ENCODE measurements around the gene MAGI3.
A peak's percentile ranks its signal among the peaks of the same experiment; 100 is the strongest.
"Not testable (repeated sequence)": the region's sequence is repeated elsewhere in the genome, so short reads cannot be mapped to it uniquely, and the experiment has no call there.

MAGI3 gene

DNA sequence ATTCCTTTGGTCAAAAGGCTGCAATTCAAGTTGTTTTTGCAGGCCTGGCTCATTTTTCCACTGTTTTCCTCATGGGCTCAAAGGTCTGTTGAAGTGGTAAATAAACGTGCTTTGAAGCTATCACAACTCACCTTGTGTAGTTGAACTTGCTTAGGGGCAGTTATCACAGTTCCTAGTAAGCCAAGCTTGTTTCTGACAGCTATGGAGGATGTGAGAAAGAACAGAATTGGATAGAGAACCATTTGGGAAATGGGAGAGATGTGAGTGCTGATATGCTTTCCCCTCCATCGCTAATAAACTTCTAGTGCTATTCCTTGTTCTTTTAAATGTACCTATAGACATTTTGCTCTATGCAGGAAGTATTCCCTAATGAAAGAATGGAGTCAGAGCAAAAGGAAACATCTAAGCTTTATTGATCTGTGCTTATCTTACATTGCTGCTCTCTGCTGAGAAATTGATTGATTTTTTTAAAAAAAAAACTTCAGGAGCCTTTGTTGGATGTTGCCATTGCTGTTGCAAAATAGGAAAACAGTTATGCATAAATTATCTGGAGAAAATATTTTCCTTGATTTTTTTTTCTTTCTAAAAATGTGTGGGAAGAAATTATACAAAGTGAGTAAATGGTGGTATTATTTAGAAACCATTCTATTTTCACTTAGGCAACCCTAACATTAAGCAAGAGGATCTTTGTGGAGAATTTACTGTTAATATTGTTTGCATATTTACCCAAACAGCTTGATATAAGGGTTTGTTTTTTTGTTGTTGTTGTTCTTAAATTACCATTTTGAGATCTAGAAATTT lies 118.2 kb downstream of the MAGI3 start:
- Histone ChIP-seq H3K36me3 (ENCODE audit: low read depth) (no peaks in the 10 kb centered on the region), H3K9me3 (ENCODE audit: severe bottlenecking) (peaks cover 2% of the 10 kb centered on the region), H3K27ac (ENCODE audit: poor library complexity, severe bottlenecking) (no peak overlapping the region), H3K27me3 (ENCODE audit: insufficient read depth, poor library complexity, severe bottlenecking) (no peaks in the 10 kb centered on the region), H3K4me3 (ENCODE audit: severe bottlenecking) (no peak overlapping the region), H3K4me1 (ENCODE audit: insufficient read depth, poor library complexity, severe bottlenecking) (no peaks in the 10 kb centered on the region)
- no peak for ATAC-seq (ENCODE audit: low read depth)
- no peak for DNase-seq (ENCODE audit: low spot score)
- no peak for TF ChIP-seq CTCF (IDR thresholded peaks at IDR 0.05; ENCODE audit: poor library complexity, severe bottlenecking)

DNA sequence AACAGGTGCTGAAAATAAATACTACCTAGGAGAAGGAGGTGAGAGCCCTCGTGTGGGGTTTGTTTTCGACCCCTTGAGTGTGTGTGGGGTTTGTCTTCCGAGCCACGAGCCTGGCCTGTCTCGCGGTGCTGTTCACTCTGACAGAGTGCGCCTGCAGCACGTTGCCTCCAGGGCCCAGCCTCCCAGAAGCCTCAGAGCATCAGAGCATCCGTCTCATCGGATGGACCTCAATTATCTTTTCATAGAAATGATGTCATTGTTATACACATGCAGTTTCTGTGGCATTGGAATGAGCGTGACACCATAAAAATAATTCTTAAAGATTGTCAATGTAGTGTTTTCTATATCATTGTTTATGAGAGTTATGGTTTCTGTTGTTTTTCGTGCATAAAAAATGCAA lies 119.5 kb downstream of the MAGI3 start:
- H3K4me1 ChIP-seq (ENCODE audit: insufficient read depth, poor library complexity, severe bottlenecking); H3K36me3 ChIP-seq (ENCODE audit: low read depth); H3K27me3 ChIP-seq (ENCODE audit: insufficient read depth, poor library complexity, severe bottlenecking); DNase-seq (ENCODE audit: low spot score); H3K4me3 ChIP-seq (ENCODE audit: severe bottlenecking); H3K27ac ChIP-seq (ENCODE audit: poor library complexity, severe bottlenecking); H3K9me3 ChIP-seq (ENCODE audit: severe bottlenecking): not testable (repeated sequence)
- ATAC-seq (ENCODE audit: low read depth), result peak; percentile 83

DNA sequence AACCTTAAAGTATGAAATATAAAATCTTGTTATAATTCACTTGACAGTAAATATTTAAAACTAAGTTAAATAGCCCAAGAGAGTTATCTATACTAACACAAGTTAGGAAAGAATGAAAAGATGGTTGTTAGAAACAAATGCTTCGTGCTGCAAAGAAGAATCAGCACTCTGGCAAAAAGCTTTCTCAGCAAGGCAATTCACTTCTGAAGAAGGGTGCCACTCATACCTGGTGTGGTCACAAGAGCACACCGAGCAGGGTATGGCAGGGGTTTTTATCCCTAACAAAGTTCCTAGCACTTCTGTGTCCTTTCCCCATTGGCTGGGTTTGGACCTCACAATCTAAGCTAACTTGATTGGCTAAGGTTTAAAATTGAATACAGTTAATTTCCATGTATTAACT lies 121.0 kb downstream of the MAGI3 start:
- TF ChIP-seq CTCF (IDR thresholded peaks at IDR 0.05; ENCODE audit: poor library complexity, severe bottlenecking), result no peak
- H3K27ac ChIP-seq (ENCODE audit: poor library complexity, severe bottlenecking), result no peak overlapping the region
- H3K27me3 ChIP-seq (ENCODE audit: insufficient read depth, poor library complexity, severe bottlenecking), result no peaks in the 10 kb centered on the region
- H3K36me3 ChIP-seq (ENCODE audit: low read depth), result no peaks in the 10 kb centered on the region
- peaks cover 2% of the 10 kb centered on the region for H3K9me3 ChIP-seq (ENCODE audit: severe bottlenecking)
- H3K4me3 ChIP-seq (ENCODE audit: severe bottlenecking), result no peak overlapping the region
- no peak for DNase-seq (ENCODE audit: low spot score)
- H3K4me1 ChIP-seq (ENCODE audit: insufficient read depth, poor library complexity, severe bottlenecking), result peaks cover 6% of the 10 kb centered on the region
- no peak for ATAC-seq (ENCODE audit: low read depth)

DNA sequence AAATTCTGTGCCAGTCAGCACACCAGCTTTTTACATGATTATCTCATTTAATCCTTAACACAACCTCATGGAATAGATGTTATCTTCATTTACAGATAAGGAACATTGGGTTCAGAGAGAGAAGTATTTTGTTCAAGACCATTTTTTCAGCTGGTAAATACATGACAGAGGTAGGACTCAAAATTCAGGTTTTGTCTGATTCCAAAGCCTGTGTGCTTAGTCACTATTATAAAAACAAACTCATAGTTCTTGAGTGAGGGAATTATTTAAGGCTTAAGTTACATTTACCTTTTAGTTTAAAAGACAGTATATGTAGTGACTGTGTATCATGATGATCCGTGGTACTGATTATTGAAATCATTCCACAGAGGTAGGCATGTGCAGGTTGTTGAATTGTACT lies 125.2 kb downstream of the MAGI3 start:
- H3K4me3 ChIP-seq (ENCODE audit: severe bottlenecking), result no peak overlapping the region
- TF ChIP-seq CTCF (IDR thresholded peaks at IDR 0.05; ENCODE audit: poor library complexity, severe bottlenecking), result no peak
- peaks cover 6% of the 10 kb centered on the region for H3K4me1 ChIP-seq (ENCODE audit: insufficient read depth, poor library complexity, severe bottlenecking)
- peaks cover 2% of the 10 kb centered on the region for H3K9me3 ChIP-seq (ENCODE audit: severe bottlenecking)
- ATAC-seq (ENCODE audit: low read depth), result peak; percentile 38
- H3K36me3 ChIP-seq (ENCODE audit: low read depth), result no peaks in the 10 kb centered on the region
- peak overlapping the region; percentile 3 for H3K27ac ChIP-seq (ENCODE audit: poor library complexity, severe bottlenecking)
- DNase-seq (ENCODE audit: low spot score), result no peak
- H3K27me3 ChIP-seq (ENCODE audit: insufficient read depth, poor library complexity, severe bottlenecking), result no peaks in the 10 kb centered on the region

DNA sequence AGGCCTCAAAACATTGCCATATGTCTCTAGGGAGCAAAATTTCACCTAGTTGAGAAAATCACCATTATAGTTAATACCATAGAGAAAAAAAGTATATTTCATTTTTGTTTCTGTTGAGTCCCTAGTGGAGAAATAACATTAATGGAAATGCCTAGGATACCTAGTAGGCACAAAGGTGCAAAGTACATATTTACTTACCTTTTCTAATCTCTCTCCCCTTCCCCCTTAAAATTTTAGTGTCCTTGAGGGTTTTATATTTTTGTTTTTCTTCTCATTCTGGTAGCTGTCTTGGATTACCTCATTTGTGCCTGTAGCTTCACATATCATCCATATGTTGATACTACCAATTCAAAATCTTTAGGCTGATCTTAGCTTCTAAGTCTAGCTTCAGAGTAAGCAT lies 127.0 kb downstream of the MAGI3 start:
- Histone ChIP-seq H3K27ac (ENCODE audit: poor library complexity, severe bottlenecking) (no peak overlapping the region), H3K27me3 (ENCODE audit: insufficient read depth, poor library complexity, severe bottlenecking) (no peaks in the 10 kb centered on the region), H3K4me1 (ENCODE audit: insufficient read depth, poor library complexity, severe bottlenecking) (peaks cover 6% of the 10 kb centered on the region), H3K9me3 (ENCODE audit: severe bottlenecking) (no peaks in the 10 kb centered on the region), H3K4me3 (ENCODE audit: severe bottlenecking) (no peak overlapping the region), H3K36me3 (ENCODE audit: low read depth) (no peaks in the 10 kb centered on the region)
- TF ChIP-seq CTCF (IDR thresholded peaks at IDR 0.05; ENCODE audit: poor library complexity, severe bottlenecking), result no peak
- no peak for ATAC-seq (ENCODE audit: low read depth)
- DNase-seq (ENCODE audit: low spot score), result no peak
